Jurkat, Clone E6-1 (cell line): Measurements from ENCODE around the gene DENND1A.

Experiments used
- DNase-seq: peaks from one replicate; pipeline ENCODE4 v3.0.0-alpha.2; 2011; ENCODE audit warnings: low read depth, low spot score
- H3K4me3 ChIP-seq: 2 replicates; pipeline ENCODE4 v1.5.1; 2011; ENCODE audit warnings: mild to moderate bottlenecking, low read length, control low read depth, moderate library complexity

Gene DENND1A

DNA sequence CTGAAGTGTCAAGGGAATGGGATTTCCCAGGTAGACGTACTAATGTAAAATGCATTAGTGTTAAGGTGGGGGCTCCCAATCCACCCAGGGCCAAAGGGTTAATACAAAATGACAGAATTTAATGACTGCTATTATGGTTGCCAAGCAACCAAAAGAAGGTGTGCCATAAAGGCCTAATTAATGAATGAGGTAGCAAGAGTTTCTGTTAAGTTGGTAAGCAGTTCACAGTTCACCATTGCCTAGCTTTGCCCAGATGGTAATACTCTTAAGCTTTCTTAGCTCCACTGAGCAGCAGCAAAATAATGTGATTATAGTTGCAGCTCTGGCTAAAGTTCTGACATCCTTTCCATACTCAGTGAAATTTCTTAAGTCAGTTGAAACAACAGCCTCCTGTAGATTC is 211.7 kb downstream of the DENND1A start:
- DNase-seq: no peak
- H3K4me3 ChIP-seq: no peak overlapping the region

DNA sequence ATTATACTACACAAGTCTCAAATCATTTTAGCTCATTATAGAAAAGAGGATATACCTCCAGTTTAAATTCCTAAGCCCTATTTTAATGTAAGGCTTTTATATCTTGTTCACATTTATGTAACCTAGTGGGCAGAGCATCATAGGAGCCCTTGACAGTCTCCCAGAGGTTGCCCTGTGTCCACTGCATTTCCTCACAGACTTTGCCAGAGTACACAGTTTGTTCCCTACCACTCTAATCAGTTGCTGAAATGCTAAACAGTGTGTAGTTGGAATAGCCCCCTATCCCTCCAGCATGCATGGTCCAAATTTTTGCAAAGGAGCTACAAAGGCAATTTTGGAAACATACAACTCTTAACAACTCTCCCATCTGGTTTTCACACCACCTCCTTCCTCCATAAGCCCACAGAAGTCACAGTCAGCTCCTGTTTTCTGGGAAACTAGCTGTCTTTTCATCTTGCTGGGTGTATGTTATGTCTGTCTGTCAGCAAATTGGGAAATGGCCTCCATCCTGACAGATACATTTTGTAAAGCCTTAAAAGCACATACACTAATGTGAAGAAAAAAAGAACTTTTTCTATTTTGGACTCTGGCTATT is 212.2 kb downstream of the DENND1A start:
- H3K4me3 ChIP-seq: no peak overlapping the region
- no peak for DNase-seq

DNA sequence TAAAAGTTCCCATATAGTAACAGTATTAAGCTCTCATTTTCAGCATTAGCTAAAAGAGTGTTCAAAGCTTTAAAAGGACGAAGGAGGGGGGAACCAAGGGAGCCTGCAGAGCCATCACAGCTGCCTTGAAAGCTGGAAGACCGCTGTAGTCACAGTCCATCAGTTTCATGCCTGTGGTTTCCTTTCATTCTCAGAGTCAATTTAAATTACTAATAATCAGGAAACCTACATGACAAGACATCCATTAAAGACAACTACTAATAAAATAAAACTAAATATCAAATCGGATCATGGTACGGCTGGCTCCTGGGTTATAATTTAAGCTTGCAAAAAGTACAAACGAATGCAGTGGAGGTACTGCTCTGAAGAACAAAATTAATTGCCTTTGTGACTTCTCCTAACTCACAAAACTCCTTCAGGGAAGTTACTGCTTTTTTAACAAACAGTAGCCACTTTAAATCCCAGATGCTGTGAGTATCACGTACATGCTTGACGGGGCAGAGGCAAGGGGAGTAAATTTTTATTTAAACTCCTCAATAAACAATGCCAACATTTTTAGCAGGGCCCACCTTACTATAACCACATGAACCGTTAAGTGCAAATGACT is 213.5 kb downstream of the DENND1A start:
- H3K4me3 ChIP-seq: no peak overlapping the region
- no peak for DNase-seq

DNA sequence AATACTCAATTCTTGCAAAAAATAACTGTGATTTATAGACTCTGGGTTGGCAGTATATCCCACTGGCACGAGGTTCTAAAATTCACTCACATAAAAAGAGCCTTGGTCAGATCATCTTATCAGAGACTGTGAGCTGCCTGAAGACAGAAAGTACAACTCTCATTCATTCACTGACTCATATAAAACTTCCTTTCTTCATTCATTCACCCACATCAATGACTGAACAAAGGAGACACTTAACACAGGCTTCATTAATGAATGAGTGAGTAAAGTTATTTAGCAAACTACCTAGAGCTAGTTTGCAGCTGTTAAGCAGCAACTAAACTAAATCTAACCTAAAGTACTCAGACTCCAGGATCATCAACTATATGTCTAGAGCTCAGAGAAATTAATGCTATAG is 214.7 kb downstream of the DENND1A start:
- peak; percentile 7 for DNase-seq
- no peak overlapping the region for H3K4me3 ChIP-seq

DNA sequence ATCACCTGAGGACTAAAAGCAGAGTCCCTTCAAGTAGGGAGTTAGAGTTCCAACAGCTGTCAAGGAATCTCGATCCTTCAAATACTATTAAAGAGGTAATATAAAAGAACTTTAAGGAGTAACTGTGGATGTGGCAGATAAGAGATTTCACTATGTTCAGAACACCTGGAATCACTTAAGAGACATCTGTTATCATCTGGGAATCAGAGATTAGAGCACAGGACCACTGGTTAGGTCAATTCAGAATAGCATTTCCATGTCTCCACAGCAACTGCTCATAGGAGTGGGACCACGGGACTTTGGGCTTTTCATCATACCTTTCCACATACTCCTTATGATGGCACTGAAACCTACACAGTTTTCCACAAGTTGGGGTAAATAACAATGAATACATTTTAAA is 216.6 kb downstream of the DENND1A start:
- DNase-seq: no peak
- no peak overlapping the region for H3K4me3 ChIP-seq

DNA sequence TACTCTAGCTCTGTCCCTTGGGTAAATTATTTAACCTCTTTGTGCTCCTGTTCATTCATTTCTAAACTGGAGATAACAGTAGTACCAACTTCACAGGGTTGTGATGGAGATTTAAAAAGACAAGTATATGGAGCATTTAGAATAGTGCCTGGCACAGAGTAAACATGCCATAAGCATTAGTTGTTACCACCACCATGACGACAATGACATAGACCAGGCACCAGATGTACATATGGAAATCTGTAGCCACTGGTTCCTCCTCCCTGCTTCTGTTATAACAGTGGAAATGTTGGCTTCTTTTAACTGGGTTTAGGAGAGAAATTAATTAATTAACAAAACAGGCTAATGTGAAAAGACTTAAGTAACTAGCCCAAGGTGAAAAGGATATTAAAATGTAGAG is 217.5 kb downstream of the DENND1A start:
- H3K4me3 ChIP-seq: no peak overlapping the region
- DNase-seq: no peak

DNA sequence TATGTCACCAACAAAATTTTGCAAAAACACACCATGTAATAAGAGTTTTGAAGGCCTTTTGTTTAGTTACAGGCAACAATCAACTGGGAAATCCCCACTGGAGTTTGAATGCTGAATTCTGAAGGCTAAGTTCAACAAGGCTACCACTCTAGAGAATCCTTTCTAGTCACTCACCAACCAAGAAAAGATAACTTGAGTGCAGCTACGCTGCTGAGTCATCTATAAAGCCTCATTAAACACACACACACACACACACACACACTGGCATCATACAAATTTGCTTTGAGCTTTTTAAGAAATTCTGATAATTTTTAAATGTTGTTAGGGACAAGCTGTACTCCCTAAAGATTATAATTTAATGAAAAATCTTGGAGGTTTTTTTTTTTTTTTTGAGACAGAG is 219.6 kb downstream of the DENND1A start:
- H3K4me3 ChIP-seq: no peak overlapping the region
- DNase-seq: no peak

DNA sequence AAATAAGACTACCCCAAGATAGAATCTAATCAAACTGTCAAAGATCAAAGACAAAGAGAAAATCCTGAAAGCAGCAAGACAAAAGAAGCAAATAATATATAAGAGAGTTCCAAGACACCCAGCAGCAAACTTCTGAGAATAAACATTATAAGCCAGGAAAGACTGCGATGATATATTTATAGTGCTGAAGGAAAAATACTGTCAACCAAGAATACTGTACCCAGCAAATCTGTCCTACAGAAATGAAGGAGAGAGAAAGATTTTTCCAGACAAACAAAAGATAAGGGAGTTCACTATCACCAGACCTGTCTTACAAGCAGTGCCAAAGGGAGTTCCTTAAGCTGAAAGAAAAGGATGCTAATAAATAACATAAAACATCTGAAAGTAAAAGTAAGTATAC is 227.4 kb downstream of the DENND1A start:
- no peak for DNase-seq
- no peak overlapping the region for H3K4me3 ChIP-seq

DNA sequence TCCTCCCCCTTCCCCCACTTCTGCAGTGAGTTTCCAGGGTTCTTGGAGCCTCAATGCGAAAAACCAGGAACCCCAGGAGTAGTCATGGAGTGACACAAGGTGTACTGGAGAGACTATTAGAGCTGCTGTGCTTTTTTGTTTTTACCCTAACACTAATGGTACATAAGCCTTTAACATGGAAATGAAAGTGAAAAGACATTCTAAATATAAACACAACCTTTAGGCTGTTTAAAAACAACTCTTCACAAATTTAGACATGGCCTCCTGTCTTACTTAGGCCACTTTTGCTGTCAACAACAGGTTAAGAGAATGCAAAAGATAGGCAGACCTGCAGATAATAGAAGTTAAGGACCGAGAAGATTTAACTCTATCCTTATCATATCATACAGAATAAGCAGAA is 232.2 kb downstream of the DENND1A start:
- DNase-seq: no peak
- no peak overlapping the region for H3K4me3 ChIP-seq

DNA sequence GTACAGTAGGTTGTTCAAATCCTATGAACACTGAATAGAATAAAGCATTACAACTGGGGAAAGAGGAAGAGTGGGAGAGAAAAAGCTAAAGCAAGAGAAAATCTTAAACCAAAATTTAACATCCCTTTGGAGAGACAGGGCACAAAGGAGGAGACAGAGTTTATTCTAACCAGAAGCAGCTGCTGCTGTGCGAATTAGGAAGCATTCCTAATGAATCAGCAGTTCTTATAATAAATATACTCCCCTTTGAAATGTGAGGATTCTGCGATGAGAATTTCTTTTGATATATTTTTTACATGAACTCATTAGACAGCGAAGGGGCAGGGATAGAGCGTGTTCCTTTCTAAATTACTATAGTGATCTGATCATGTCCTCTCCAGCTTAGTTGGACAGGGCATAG is 233.4 kb downstream of the DENND1A start:
- no peak overlapping the region for H3K4me3 ChIP-seq
- DNase-seq: no peak

DNA sequence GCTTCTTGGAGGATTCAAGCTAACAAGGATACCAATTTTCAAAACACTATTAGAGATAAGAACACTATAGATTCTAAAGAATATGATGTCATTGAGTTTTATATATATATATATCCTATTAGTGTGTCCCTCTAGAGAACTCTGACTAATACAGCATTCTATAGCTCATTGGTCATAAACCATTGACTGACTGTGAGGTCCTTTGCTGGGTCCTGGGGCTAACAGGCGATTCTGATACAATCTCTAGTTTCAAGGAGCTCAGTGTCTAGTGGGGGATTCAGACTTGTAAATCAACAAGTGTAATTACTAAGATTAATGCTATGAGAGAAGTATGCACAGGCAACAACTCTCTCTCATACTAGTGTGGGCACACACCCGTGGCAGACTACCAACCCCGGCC is 234.5 kb downstream of the DENND1A start:
- no peak for DNase-seq
- H3K4me3 ChIP-seq: no peak overlapping the region

DNA sequence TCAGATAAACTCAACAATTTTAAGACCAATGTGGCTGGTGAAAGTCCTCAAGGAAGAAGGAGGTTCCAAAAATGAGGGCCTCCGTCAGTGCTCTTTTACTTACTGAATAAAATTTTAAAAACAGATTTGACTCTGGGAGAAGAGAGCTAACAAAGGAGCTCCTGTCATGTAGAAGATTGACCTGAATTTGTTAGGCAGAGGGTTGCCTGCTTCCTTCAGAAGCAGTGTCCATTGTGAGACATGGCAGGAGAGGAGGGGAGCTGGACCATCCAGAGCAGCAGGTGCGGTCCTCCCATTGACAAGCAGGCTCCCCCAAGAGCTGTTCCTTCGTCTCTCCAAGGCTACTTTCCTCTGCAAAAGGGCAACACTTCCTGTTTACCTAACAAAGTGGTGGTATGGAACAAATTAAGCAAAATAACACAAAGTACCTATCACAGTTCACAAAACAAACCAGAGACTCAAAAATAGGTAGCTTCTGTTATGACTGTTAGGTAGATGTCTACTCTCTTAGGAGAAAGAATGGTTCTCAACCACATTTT is 238.1 kb downstream of the DENND1A start:
- DNase-seq: no peak

DNA sequence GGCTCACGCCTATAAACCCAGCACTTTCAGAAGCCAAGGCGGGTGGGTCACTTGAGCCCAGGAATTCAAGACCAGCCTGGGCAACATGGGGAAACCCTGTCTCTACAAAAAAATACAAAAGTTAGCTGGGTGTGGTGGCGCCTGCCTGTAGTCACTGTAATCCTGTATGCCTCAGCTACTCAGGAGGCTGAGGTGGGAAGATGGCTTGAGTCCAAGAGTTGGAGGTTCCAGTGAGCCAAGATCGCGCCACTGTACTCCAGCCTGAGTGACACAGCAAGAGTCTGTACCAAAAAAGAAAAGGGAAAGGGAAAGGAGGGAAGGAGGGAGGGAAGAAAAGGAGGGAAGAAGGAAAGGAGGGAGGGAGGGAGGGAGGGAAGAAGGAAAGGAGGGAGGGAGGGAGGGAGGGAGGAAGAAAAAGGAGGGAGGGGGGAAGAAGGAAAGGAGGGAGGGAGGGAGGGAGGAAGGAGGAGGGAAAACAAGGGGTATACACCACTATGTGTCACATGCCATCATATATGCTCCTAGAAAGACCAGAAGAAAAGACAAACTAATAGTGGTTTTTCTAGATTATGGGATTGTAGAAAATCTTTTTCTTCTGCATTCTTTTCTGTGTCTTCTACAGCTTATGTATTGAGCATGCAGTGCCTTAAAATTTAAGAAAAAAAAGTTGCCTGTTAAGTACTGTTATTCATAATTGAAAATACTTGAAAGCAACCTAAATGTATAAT is 240.1 kb downstream of the DENND1A start:
- no peak for DNase-seq
- H3K4me3 ChIP-seq: no peak overlapping the region

More for the DNA sequence above, 238.1 kb downstream of the DENND1A start:
- no peak overlapping the region for H3K4me3 ChIP-seq

DNA sequence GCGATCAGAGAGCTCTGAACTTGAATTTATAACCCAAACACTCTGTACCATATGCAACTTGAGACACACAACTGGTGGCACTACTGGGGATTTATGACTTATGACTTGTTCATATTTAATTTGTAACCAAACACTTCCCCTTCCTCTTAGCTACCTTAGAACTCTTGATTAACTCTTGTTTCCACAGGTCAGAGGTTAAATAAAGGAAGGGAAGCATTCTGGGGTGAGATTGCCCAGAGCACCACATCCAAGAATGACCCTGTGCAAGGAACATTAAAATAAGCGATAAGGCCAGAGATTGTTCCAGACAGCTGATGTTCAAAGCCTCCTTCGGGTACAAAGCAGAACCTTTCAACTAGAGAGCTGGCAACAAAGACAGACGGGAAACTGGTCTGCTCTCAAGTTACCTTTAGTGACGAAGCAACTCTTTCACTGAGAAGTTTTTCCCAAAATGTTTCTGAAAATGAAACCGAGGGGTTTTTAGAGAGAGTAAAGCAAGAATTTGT is 242.6 kb downstream of the DENND1A start:
- no peak for DNase-seq

DNA sequence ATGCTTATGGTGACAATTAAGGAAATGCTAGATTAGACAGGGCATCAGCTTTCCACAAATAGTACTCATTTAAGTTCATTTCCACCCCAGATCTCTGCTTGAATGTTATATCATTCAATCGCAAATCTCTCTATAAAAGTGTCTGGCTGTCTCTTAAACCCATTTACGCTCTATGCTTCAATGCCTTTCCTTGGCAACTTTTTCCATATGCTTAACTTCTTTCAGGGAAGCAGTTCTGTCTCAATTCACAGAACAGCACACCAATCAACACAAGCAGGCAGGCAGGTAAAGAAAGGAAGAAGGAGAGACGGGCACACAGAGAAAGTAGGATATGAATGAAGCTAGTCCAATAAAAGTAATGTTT is 243.1 kb downstream of the DENND1A start:
- no peak for DNase-seq
- H3K4me3 ChIP-seq: no peak overlapping the region

More for the DNA sequence above, 242.6 kb downstream of the DENND1A start:
- no peak overlapping the region for H3K4me3 ChIP-seq

DNA sequence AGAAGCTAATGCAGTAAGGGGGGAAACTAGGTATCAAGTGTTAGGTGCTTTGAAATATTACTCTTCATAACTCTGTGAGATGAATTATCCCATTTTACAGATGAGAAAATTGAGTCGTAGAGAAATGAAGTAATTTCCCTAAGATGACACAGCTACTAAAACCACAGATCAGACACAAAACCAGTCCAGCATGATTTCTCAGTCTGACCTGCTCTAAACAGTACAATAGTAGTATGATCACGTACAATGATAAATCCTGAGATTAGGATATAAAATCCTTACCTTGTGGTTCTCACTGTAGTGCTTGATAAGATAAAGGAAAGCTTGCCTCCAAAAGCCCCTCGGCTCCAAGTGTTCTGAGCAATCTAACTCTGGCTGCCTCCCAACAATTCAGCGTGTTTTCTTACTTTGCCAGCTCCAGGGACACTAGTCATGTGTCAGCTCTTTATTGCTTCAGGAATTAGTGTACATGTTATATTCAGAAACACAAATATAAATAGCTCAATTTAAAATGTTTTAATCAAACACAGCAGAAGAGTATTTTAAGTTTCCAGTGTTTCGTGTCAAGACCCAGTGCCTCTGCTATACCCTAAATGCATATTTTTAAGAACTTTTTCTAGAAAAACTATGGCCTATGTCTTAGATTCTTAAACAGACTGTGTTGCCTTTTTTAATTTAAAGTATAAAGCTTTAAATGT is 243.6 kb downstream of the DENND1A start:
- no peak overlapping the region for H3K4me3 ChIP-seq
- no peak for DNase-seq

DNA sequence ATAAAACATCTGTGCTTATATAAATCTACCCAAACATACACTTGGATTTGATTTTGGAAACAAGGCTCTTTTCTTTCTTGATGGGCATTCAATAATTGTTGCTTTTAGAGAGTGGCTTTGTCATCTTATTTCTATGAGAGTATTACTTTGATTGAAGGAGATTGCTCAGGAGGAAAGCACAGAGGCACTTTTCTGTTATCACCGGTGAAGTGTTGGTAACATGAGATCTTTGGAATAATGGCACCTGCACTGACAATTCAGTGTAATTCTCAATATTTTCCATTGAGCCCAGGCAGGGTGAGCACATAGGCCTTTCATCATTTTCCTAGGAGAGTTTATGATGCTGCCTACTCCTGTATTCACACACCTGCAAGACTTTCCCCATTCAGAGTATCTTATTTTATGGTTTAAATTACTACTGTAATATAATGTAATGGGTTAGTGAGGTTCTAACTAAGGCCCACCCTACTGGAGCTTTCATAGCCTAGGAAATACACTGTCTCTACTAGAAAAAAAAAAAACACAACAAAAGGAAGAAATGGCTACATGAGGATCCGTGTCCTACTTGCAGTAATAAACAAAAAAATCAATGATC is 244.3 kb downstream of the DENND1A start:
- no peak overlapping the region for H3K4me3 ChIP-seq
- DNase-seq: no peak

DNA sequence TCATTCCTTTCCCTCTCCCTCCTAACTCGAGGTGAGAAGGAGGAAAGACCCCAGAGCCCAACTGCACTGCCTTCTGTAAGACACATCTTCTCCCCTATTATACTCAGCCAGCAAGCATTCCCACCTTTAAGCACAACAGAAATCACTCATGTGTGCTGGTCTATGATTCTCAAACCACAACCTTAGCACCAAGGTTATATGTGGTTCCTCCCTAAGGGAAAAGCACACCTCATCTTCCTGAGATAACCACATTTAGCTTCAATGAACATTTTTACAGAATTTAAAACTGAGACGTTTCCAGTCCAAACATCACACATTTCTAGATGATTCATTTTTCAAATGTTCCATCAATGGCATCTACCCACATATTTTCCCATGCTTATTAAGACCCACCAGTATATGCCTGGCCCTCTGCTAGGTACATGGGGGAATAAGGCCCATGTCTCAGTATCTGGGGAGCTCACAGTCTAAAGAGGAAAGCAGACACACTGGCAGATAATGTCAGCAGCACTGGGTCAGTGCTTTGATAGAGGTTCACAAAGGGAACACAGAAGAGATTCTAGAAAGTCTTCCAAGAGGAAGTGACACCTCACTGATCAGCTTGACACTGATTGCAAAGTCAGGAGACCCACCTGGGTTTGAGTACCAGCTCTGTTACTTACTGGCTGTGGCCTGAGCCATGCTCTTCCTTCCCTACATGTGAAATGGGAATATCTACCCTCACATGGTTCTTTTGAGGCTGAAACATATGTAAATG is 245.4 kb downstream of the DENND1A start:
- no peak overlapping the region for H3K4me3 ChIP-seq
- peak; percentile 49 for DNase-seq

DNA sequence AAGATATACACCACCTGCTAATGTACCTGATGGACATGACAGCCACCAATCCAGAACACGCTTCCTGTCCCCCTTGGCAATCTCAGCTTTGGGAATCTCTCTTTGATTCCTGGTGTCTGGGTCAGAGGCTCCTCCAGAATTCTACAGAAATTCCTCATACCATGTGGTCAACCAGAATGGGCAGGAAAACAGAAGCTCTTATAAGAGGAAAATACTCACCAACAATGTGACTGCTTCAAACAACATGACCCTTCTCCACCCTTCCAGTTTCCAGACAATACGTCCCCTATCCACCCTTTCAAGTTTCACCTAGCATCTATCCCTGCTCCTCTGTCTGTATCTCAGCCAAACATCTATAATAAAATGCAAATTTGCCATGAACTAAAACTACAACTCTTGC is 247.2 kb downstream of the DENND1A start:
- no peak overlapping the region for H3K4me3 ChIP-seq
- no peak for DNase-seq
